Measurements from ENCODE around the gene MMP20.
"Not testable (repeated sequence)": the region's sequence is repeated elsewhere in the genome, so short reads cannot be mapped to it uniquely, and the experiment has no call there.

Gene MMP20
- 0 reads per million in 4 donors for total RNA-seq

DNA sequence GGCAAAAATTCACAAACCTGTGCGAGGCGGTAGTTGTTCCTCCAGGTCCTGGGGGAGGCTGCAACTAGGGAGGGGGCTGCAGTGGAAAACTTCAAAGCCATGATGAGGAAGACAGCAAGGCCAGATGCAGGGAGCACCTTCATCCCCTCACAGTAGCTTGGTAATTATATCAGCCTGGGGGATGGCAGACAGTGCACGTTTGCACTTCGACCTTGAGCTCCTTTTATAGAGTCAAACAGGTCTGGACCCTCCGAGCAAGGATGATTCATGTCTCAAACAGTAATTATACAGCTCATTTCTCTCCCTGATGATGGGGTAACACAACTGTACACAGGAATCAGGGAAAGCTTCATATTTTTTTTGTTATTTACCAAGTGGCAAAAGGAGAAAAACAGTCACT is at the start of gene MMP20:
Gene MMP20 (minus strand): TSS at position 156 of the 400 bp plus-strand sequence. CDS start 13 bp downstream, at position 143.
- DNase-seq, result no peak

DNA sequence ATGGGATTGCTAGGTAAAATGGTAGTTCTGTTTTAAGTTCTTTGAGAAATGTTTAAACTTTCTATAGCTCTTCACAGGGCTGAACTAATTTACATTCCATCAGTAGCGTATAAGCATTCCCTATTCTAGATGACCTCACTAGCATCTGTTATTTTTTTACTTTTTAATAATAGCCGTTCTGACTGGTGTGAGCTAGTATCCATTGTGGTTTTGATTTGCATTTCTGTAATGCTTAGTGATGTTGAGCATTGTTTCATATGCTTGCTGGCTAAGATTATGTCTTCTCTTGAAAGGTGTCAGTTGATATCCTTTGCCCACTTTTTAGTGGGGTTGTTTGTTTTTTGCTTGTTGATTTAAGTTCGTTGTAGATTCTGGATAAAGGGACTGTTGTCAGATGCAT is 44.5 kb upstream of the MMP20 start:
- no peak for DNase-seq

GRCh38 chr11:102666331-102666957 is 41.3 kb upstream of the MMP20 start:
- peak in 2 of 5 donors; percentile 6 to 15 for DNase-seq

DNA sequence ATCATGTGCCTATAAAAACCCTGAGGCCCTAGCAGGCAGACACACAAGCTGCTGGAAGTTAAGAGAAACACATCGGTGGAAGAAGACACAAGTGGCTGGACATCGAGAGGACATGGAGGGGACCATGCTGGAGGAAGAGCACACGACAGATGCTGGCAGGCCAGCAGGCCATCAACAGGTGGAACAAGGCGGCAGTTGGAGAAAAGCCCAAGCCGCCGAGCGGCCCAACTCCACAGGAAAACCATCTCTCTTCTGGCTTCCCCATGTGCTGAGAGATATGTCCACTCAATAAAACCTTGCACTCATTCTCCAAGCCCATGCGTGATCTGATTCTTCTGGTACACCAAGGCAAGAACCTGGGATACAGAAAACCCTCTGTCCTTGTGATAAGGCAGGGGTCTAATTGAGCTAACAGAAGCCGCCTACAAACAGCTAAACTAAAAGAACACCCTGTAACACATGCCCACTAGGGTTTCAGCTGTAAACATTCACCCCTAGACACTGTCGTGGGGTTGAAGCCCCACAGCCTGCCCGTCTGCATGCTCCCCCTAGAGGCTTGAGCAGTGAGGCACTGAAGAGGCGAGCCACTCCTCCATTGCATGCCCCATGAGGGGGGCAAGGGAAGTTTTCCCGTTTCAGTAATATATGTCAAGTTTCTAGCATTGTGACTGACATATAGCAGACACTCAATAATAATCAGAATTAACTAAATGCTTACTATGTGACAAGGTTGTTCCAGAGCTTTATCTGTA is 39.0 kb upstream of the MMP20 start:
- DNase-seq, result peak in 2 of 5 donors; percentile 3 to 4

DNA sequence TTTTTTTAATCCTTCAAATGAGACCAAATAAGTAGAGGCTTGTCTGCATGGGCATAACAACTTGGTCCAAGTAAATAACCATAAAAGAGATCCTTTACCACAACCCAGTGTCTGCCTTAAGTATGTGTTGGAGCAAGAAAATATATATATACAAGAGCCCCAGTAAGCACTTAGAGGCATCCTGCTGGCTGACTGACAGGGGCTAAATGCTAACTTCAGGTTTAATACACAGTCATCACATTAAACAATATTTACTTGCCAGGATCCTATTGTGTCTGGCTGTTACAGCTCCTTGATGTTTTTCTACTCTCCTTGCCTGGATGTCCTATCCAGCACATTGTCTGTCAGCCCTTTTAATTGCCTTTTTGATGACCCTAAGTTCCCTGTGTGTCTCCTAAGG is 37.5 kb upstream of the MMP20 start:
- DNase-seq, result no peak

GRCh38 chr11:102661040-102661439 is 35.9 kb upstream of the MMP20 start:
- no peak for DNase-seq

GRCh38 chr11:102656528-102656927 is 31.4 kb upstream of the MMP20 start:
- DNase-seq, result no peak

- DNase-seq, result no peak
Measured at GRCh38 chr11:102655547-102655946, 30.4 kb upstream of the MMP20 start.

DNA sequence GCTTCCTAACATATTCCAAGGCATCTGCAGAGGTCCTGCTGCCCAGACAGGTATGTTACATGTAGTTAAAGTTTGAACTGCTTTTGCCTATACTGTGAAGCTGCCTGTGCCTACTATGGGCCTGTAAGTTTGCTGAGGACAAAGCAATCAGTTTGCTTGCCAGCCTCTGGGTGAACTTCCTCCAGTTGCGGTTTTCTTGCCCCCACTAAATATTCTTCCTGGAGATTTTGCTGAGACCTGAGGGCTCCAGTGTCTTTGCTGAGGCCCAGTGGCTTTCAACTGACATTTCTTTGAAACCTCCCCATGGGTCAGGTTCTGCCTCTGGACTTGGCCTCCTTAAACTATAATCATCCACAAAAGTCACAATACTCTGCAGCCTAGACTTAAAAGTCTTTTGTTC is 29.6 kb upstream of the MMP20 start:
- no peak for DNase-seq

DNA sequence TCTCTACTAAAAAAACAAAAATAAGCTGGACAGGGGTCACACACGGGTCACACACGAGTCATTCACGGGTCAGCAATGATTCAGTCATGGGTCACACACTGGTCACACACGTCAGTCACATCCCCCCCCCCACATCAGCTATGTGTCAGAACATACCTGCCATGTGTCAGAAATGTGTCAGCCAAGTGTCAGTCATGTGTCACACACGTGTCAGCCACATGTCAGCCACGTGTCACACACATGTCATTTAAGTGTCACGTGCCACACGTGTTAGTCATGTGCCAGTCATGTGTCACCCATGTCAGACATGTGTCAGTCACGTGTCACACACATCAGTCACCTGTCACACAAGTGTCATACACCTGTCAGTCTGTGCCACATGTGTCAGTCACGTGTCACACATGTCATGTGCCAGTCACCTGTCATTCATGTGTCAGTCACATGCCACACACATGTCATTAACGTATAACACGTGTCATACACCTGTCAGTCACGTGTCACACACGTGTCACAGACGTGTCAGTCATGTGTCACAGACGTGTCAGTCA is 28.7 kb upstream of the MMP20 start:
- DNase-seq, result no peak

DNA sequence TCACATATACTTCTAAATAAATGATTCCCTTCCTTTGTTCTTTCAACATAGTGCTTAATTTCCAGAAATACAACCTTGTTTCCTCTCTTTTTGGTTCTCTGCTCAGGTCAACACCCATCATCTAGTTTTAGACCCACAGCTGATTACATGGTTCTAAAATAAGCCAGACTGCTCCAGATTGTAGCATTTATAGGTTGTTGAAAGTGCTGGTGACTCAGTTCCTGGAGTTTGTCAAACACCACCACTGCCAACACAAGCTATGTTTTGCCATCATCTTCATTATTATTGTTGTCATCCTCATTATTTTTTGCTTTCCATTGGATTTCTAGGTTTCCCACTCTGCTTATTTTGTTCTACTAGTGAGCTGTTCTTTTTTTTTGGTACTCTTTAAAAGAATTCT is 22.3 kb upstream of the MMP20 start:
- DNase-seq, result no peak

DNA sequence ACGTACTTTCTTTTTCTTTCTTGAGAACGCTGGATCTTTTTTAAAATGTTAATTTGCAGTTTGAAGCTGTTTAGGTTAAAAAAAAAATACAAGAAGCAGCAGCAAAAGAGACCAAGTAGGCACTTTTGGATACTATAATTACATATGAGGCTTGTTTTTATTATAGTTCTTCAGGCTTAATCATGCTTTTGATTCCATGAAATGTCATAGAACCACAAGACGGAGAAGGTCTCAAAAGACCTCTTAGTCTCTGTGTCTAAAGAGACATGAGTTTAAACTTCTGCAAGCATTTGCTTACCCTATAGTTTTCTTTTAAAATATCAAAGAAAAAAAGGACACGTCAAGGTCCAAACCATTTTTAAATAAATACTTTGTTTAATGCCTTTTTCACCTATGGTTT is 18.8 kb upstream of the MMP20 start:
- DNase-seq, result no peak

DNA sequence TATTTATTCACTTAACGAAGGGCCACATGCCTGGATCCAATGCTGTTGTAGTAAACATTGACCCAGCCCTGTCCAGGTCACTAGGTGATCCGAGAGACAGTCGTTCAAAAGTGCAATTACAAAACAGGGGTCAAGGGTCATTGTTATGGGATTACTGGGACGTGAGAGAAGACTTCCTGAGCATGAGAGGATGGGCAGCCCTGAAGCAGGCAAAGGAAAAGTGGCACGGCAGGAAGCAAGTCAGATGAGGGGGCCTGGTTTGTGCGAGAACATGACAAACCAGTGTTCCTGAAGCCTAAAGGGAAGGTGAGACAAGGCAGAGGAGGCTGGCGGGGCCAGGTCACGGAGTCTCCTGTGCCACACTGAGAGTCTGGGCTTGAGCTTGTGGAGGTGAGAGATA is 15.8 kb upstream of the MMP20 start:
- DNase-seq, result no peak

DNA sequence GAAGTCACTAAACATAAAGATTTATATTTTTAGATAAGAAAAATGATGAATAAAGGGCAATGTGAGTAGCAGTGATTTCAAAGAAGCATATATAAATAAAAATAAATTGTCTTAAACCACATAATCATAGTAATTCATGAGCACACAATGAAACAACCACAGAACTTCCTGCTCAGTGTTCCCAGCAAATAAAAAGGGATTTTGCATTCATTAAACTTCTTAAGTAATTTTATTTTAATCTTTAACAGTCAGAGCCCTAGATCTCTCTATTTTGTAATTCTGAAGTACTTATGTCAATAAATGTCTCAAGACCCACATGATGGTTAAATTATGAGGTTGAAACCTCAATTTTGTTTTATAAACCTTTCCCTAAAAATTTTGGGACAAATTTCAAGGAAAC is 14.5 kb upstream of the MMP20 start:
- DNase-seq, result no peak

DNA sequence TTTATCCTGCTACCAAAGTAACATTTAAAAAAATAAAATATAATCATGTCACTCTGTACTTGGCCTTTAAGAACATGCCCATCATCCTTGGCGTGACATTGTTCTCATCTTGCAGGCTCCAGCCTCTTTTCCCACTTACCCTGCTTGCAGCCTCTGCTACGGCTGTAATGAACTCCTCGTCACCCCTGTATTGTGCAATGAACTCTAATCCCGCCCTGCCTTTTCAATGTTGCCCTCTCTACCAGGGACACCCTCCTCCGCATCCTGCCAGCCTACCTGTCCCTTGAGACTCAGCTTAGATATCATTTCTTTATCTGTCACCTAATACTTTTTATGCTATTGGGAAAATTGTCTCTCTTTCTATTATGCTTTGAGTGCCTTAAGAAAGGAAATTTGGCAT is 12.6 kb upstream of the MMP20 start:
- no peak for DNase-seq

- DNase-seq, result no peak
Measured at GRCh38 chr11:102633385-102634026, 8.4 kb upstream of the MMP20 start.

DNA sequence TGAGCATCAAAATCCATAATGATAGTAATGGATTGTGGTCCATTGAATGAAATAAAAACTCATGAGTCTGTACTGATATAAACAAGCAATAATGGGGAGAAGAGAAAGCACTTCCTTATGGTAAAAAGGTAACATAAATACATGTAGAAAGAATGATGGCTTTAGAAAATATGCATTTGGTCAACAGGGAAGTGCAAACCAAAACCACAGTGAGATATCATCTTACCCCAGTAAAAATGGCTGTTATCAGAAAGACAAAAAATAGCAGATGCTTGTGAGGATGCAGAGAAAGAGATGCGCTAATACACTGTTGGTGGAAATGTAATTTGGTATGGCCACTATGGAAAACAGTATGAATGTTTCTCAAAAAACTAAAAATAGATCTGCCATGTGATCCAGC is 6.9 kb upstream of the MMP20 start:
- DNase-seq, result no peak

- DNase-seq, result no peak
Measured at GRCh38 chr11:102630598-102631448, 5.7 kb upstream of the MMP20 start.

DNA sequence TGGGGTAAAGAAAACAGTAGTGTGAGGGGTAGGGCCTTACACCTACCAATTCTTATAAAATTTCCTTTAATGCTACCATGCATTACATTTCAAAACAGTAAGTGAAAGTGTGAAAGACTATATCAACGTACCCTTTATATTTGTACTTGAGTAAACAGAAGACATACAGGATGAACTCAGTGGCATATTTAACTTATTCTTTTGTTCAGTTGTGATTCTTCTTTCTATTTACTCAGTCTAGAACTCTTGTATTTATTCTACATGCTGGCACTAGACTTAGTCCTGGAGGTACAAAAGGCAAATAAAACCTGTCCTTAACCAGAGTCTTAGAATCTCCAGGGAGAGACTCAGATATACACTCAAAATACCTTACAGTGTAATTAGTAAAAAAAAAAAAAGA is 4.8 kb upstream of the MMP20 start:
- not testable (repeated sequence) for DNase-seq

DNA sequence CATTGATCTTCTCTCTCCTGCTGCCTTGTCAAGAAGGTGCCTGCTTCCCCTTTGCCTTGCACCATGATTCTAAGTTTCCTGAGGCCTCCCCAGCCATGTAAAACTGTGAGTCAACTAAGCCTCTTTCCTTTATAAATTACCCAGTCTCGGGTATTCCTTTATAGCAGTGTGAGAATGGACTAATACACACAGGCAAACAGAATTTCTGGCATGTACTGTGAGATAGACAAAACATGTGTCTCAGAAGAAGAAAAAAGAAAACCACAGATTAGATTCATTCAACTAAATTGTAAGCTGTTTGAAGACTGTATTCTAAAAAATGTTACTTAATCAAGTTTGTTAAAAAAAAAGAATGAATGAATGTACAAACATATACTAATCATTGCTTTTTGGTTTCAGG is 1.5 kb upstream of the MMP20 start:
- DNase-seq, result no peak

DNA sequence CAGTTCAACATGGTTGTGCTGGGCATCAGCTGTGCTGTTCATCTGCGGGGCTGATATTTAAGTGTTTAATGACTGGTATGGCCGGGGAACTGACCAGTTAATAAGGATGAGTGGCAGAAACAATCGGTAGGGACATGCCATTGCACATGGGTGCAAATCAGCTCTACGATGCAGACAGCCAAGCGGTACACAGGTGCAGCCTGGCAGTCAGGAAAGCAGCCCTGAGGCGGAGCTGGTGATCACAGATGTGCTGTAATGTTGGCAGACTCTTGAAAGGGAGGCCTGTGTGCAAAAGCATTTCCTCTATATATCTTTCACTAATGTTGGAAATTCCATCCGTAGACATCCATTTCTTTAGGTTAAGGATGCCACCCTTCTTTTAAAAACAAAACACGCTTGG is 1.1 kb downstream of the MMP20 start:
- DNase-seq, result no peak

- no peak for DNase-seq
Measured at GRCh38 chr11:102623128-102623527, 2.0 kb downstream of the MMP20 start.

DNA sequence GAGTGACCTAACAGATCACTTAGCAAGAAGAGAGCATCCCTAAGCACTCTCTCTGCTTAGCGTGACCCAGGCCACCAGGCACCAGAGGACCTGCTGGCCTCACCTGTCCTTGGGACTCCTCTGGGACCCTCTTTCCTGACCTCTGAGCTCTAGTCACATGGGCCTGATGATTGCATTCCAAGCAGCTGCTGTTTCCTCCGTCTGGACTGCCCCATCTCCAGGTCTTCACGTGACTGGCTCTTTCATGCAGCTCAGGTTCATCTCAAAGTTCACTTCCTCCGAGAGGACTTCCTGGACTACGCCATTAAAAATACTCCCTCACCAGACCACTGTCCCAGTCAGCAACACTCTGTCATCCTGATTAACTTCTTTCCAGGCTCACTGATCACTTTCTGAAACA is 2.9 kb downstream of the MMP20 start:
- no peak for DNase-seq
